GM21447 (cell line): ENCODE results near the gene NPB.

Experiments used
- ATAC-seq: cut with Tn5 transposase; IDR thresholded peaks from one replicate; pipeline ENCODE4 v1.9.1; 2021; ENCODE audit not compliant: unreplicated experiment

The NPB gene

DNA sequence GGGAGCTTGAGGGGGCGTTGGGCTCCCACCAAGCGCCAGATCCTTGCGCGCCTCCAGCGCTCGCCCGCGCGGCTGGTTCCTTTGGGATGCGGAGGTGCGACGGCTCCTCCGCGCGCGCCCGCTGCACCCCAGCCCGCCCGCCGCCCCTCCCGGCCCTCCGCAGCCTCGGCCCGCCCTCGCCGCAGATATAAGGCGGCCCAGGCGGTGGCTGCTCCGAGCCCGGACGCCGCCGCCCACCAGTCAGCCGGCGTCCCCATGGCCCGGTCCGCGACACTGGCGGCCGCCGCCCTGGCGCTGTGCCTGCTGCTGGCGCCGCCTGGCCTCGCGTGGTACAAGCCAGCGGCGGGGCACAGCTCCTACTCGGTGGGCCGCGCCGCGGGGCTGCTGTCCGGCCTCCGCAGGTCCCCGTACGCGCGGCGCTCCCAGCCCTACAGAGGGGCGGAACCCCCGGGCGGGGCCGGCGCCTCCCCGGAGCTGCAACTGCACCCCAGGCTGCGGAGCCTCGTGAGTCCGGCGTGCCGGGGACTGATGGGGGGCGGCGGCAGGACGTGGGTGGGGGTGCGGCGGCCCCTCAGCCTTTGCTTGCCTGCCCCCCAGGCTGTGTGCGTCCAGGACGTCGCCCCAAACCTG lies at the start of gene NPB:
Gene NPB, plus strand, starts transcription at position 216 of the 630 bp plus-strand sequence. Its CDS starts 40 bp downstream, at position 256.
- no peak for ATAC-seq

DNA sequence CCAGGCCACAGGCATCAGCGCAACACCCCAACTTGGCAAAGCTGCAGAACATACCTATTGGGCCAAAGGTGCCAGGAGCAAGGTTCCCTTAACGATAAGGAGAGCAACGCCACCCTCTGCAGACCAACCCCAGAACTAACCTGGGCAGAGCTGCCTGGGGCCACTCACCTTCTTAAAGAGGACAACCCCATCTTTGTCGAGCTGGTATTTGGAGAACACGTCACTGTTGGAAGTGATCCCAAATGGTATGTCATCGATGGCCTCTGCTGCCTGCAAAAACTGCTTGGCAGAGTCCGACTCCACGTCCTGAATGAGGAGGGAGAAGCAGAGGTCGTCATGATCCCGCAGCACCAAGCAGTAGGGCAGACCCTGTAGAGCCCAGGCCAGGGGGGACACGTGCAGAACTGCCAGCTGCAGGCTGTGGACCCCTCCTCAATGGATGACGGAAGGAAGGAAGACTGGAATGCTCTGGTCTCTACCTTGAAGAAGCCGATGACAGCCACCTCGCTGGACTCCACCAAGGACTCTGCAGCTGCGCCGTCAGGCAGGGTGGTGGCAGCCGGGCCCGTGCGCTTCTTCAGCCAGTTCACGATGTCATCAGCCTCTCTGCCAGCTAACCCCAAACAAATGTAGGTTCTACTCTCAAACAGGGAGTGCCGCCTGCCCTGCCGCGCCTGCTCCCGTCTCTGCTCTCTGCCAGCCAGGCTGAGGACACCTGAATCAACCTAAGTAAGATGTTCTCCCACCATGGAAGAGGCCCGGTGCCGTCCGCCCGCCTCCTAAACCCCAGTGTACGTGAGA lies 46.9 kb upstream of the NPB start:
- ATAC-seq, result no peak

DNA sequence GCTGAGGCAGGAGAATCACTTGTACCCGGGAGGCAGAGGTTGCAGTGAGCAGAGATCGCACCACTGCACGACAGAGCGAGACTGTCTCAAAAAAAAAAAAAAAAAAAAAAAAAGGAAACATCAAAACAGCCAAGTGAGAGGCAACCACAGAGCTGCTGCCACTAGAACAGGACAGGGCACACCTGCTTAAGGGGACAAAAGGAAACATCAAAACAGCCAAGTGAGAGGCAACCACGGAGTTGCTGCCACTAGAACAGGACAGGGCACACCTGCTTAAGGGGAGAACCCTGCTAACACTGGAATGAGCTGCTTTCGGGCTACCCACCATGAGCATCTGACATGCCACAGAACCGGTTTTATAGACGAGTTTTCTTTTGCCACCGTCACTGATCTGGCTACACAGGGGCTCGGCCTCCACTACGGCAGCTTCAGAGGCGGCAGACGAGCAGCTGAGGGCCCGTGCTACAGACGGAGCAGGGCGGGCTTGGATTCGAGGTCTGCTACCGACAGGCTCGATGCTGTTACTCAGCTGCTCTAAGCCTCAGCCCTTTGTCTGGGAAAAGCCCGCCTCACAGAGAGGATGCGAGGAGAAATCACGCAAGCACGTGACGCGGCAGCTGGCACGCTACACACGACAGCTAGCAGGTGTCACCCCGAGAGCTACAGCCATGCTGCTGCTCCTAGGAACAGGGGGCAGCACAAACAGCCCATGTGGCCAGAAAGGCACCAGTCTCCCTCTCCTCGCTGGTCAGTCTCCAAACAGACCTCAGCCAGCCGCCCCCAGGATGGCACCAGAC lies 43.7 kb upstream of the NPB start:
- no peak for ATAC-seq

DNA sequence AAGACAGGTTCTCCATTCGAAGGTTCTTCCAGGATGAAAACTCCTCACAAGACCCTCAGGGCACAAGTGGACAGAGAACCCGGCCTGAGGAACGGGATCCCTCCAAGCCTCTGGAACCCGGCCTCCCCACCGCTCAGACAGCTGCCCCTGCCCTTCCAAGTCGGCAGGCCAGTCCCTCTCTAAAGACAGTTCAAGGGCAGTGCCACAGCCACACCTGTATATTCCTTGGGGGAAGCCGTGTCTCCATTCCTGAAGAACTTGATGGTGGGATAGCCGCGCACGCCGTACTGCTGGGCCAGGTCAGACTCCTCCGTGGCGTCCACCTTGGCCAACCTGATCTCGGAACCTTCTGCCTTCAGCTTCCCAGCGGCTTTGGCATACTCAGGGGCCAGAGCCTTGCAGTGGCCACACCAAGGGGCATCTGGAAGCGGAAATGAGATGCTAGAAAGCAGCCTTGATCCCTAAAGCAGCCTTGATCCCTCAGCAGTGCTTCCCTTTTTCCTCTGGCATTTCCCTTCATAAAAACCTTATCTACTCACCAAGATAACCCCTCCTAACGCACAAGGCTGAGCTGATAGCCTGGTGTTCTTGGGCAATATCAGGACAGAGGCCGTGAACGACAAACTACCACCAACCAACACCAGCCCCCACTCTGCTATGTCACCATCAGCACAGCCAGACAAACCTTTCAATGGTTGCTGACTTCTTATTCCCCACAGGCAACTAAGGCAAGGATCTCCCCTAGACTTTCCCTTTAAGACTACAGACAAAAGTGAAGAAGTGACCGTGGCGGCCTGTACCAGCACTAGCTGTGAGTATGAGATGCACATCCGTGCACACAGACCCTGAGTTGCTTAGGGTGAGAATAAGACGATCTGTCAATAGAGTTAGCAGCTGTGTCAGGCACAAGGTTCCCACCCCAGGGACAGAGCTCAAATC lies 42.8 kb upstream of the NPB start:
- no peak for ATAC-seq

DNA sequence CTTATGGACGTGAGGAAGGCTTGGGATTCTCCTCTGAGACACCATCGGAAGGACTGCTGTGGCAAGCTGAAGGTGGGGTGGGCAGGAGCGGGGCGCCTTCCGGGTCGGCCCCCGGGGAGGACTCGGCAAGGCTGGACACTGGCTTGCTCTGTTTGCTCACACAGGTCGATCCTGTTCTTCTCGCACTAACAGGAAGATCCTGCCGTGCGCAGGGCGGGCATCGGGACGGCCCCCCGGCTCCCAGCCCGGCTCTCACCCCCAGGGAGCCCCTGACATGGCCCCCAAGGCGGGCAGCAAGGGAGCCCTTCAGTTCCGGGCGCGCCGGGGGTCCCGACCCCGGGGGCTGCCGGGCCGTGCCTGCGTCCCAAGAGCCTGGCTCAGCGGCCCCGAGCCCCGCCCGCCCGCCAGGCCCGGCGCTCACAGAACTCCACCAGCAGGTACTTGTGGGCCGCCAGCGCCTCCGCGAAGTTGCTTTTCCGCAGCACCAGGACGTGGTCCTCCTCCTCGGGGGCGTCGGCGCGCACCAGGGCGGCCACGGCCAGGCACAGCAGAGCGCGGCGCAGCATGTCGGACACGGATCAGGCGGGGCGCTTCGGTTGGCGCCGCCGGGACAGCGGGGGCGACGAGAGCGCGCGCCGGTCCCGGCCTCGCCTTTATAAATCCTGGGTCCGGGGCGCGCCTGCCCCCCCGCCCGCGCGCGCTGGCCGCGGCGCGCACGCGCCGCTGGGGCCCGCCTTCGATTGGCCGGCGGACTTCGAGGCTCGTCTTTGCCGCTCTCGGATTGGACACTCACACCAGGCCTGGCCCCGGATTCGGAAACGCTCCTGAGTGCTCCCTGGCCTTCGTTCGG lies 41.9 kb upstream of the NPB start, which contains the start of gene P4HB:
Gene P4HB, minus strand, starts transcription at position 630 of the 850 bp plus-strand sequence. Its CDS starts 64 bp downstream, at position 566.
- no peak for ATAC-seq

DNA sequence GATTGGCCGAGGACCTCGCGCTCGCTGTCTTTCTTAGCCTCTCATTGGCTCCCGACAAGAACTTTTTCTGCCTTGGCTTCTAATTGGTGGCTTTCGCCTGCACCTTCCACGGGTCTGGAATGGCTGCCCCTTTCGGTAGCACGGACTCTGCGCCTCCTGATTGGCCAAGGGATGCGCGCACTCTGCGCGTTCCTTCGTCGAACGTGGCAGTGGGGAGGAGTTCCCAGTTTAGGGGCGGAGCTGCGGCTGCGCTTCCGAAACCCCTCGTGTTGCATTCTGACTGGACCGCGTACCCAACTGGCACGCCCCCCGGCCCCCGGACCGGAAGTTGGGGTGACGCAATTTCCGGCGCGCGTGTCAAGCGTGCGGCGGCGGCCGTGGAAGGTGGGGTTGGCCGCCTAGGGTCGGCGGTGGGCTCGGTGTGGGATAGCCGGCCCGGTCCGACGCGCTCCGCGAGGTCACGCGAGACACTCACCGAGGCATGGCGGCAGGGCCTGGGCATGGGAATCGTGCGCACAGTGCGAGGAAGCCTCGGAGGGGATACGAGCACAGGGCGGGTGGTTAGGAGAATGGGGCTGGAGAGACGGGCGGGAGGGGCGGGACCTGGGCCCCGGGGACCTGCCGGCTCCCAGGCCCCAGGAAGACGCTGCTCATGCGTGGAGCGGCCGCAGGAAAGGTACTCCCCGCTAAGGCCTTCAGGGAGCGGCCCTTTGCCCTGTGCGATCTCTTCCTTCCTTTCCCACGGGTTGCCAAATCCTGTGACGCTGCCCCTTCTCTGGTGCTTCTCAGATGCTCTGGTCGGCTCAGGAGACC lies 41.1 kb upstream of the NPB start:
- peak; percentile 78 for ATAC-seq

DNA sequence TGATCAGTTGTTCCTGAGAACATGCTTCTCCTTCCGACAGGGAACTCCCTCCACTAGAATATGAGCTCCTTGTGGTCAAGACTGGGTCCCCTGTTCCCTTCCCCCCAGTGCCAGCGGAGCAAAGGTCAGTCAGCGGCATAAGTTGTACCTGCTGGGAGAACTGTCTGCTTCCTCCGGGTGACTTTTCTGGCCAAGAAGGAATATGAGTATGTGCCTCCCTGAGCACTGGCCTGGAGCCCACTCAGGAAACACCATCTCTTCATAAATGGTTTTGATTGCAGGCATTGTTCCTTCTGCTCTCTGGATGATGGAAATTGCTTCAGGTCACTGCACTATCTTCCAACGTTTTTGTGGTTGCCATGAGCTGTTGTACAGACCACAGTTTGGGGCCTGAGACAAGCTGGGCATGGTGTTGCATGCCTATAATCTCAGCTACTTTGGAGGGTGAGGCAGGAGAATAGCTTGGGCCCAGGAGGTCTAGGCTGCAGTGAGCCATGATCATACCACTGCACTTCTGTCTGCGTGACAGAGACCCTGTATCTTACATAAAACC lies 38.8 kb upstream of the NPB start:
- ATAC-seq, result no peak

DNA sequence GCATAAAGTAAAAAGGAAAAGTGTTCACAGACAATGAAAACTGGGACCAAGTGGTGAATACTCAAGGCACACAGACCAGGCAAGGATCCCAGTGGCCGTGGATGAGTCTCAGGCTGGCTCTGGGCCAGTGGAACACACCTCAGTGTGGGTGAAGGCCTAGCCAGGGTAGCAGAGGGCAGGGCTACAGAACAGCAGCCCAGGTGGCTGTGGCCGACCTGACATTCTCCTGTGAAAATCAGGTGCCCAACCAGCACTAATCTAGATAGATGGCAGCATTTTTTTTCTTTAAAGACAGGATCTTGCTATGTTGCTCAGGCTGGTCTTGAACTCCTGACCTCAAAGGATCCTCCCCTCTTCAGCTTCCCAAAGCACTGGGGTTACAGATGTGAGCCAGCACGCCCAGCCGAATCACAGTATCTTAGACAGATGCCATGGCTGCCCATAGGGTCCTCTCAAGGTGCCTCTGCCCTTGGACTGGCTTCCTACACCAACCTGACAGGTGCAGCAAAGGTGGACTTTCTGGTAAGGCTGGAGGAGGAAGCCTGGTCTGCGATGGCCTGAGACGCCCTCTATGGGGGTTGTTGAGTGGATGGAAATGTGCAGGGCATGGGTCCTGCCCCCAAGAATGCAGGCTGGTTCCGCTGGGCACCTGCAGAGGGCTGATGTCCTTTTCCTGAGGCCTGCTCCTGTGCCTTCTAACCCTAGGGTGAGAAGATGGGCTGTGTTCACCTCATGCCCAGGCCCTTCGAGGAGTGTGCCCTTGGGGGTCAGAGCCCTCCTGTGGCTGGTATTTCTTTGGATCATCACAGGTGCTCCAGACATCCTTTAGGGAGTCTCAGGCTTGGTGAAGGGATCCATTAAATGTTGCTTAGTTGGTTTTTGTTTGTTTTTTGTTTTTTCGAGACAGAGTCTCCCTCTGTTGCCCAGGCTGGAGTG lies 37.9 kb upstream of the NPB start:
- ATAC-seq, result no peak

DNA sequence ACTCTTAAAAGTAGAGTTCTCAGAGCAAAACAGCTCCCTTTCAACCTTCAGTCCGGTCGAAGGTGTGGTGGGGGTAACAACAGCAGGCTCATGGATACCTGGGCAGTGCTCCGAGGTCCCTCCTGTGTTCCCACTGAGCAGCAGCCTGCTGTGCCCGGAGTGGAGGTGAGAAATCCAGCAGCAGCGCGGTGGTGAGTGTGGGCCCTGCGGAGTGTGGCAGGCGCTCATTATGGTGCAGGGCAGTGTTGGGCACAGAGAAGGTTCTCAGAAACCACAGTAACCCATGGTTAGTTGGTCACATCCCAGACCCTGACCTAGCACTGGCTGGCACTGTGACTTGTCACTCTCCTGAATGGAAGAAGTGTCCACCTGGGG lies 36.7 kb upstream of the NPB start:
- no peak for ATAC-seq

DNA sequence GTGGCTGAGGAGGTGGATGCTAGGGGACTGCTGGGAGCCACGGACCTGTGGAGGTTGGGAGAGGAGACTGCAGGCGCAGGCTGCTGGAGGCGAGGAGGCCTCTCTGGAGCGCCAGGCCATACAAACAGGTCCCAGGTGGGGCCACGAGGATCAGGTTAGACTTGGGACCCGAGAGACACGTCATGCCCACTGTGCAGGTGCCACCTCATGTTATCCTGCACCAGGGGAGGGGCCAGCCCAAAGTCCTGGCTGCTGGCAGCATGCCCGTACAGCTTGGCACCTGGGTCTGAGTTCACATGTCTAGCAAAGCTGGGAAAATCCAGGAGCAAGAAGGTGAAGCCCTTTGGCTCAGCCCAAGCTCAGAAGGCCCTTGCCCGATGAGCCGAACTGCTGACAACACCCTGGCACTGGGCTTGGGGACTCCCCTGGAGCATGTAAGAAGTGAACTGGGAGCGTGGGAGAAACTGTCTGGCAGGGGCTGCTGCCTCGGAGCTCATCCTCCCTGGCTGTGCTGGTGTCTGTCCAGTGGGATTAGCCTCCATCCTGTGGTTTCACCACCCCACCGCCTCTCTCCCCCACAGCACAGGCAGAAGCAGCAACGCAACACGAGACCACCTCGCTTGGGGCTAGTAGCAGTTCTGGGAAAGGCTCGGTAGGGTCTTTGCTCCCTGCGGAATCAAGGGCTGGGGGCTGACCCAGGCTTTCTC lies 36.2 kb upstream of the NPB start:
- ATAC-seq, result no peak

DNA sequence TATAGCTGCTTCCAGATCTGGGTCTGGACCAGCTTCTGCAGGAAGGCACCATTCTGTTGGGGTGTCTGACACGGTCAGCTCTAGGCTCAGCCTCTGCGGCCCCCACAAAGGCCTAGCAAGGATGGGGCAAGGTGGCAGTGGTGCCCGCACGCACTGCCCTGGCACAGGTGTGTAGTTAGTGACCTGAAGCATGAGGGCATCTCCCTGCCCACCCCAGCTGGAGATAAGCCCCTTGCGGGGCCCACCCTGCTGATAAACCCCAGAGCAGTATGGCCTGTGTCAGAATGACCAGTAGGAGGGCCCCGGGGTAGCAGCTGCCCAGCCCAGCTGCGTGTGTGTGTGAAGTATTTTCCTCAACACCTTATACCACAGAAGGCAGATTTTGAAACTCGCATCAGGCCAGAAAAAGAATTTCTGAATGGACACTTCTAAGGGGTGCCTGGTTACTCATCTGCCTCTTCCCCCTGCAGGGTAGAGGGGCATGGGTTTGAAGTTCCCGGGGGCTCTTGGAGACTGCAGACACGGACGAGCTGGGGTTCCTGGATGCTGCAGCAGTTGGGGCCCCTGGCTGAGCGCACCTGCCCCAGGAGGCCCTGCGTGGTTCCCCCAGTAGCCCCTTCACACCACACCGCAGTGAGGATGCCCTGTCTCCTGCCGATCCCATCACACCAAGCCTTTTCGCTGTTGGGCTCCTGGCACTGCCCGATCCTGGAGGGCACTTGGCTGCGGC lies 35.4 kb upstream of the NPB start:
- ATAC-seq, result no peak

DNA sequence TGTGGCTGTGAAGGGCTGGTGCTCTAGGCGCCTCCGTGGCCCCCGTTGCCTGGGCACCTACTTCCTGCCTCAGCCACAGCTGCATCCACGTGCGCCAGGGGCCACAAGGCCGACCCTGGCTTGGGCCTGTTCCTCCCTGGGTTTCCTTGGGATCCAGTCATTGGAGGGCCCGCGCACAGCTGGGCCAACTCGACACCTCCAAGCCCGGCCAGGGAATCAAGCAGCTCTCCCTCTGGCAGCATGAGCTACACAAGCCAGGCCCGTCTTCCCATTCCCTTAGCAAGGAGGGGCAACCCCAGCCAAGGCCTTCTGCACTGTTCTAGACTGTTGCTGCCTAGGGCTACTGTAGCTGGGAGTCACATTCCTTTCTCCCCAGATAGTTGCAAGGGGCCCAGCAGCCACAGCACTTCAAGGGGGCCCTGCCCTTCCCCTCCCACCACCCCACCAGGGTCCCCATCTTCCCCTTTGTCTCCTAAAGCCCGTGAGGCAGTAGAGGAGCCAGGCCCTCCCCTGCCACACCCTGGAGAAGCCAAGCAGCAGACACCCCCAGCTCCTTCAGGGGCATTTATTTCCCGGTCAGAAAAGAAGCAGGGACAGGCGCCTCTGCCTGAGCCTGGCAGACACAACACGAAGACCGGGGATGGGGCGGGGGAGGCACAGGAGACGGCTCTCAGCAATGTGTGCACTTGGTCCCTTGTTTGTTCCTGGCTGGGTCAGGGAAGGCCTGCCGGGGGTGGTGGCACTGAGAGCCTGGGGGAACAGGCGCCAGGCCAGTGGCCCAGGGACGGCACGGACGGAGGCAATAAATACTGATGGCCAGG lies 34.7 kb upstream of the NPB start:
- ATAC-seq, result no peak

DNA sequence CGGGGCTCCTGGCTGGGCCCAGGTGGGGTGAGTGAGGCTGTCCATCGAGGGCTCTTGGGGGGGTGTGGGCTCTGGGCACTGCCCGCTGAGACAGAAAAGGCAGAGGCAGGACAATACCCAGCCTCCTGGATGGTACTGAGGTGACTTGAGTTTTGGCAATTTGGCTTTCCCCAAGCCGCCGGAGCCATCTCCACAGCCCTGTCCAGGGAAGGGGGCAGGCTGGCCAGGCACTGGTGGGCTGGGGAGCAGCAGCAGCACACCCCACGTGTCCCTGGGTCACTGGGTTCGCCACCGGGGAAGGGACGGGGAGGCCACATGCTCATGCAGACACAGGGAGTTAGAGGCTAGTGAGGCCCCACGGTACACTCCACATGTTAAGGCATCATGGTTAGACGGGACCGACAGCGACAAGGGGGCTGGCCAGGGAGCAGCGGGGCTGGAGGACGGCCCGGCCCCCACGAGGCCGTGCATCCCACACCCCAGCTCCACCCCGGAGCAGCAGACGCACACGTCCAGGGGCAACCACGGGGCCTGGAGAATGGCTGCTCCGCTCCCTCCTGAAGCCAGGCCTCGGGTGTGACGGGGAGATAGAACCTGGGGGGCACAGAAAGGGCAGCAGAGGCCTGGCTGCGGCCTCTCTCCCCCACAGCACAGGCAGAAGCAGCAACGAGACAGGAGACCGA lies 33.9 kb upstream of the NPB start:
- ATAC-seq, result no peak

DNA sequence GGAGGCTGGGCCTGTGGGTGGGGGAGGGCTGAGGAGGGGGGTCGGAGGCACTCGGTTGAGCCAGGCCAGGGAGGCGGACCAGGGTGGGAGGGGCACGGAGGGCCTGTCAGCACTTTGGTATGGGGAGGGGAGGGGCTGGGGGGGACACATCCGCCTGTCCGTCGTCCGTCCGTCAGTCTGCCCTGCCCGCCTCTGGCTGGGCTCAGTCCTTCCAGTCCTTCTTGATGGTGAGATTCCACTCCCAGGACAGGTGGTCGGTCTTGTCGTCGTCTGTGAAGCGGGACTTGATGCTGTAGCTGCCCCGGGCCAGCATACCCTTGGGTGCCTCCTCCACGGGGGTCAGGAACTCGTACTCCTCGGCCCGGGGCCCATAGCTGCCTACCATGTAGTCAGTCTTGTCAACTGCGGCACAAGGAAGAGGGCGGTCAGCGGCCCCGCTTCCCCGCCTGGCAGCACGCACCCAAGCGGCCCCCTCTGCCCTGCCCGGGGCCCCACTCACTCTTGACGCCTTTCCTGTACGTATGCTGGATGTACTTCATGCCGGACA lies 33.3 kb upstream of the NPB start:
- no peak for ATAC-seq
